Hepatocyte (in vitro differentiated cells): ENCODE measurements around the gene SCAMP5. TPM values are rescaled to one million over a fixed set of nuclear protein-coding genes. Genes with fewer than 3 reads are reported as not detected.

Experiments used
- DNase-seq: peaks from one replicate; pipeline ENCODE4 v3.0.0-alpha.2; 2016; ENCODE audit warnings: low spot score
- H2AFZ ChIP-seq: fragments of 200-600 bp; sonication (generic); 2 replicates; pipeline ENCODE4 v1.6.0; 2016; ENCODE audit warnings: antibody characterized with exemption, mild to moderate bottlenecking
- H3K27ac ChIP-seq: fragments of 200-600 bp; sonication (generic); 2 replicates; pipeline ENCODE4 v1.5.1; 2016; ENCODE audit warnings: mild to moderate bottlenecking
- H3K27me3 ChIP-seq: fragments of 200-600 bp; sonication (generic); 2 replicates; pipeline ENCODE4 v1.6.1; 2016
- H3K36me3 ChIP-seq: fragments of 200-600 bp; sonication (generic); replicated peaks from 2 replicates; pipeline ENCODE4 v1.5.1; 2016; ENCODE audit warnings: low read depth; ENCODE audit not compliant: insufficient read depth
- H3K4me1 ChIP-seq: fragments of 200-600 bp; sonication (generic); 2 replicates; pipeline ENCODE4 v1.5.1; 2016; ENCODE audit warnings: mild to moderate bottlenecking, moderate library complexity; ENCODE audit not compliant: insufficient read depth
- H3K4me2 ChIP-seq: fragments of 200-600 bp; sonication (generic); 2 replicates; pipeline ENCODE4 v1.6.0; 2016
- H3K4me3 ChIP-seq: fragments of 200-600 bp; sonication (generic); 2 replicates; pipeline ENCODE4 v1.5.1; 2016; ENCODE audit warnings: mild to moderate bottlenecking
- H3K79me2 ChIP-seq: fragments of 200-600 bp; sonication (generic); 2 replicates; pipeline ENCODE4 v1.6.0; 2017; ENCODE audit warnings: mild to moderate bottlenecking
- H3K9me2 ChIP-seq: fragments of 200-600 bp; sonication (generic); replicated peaks from 2 replicates; pipeline ENCODE4 v1.6.0; 2017; ENCODE audit warnings: mild to moderate bottlenecking; ENCODE audit not compliant: insufficient read depth
- H3K9me3 ChIP-seq: fragments of 200-600 bp; sonication (generic); 2 replicates; pipeline ENCODE4 v1.5.1; 2016; ENCODE audit warnings: low read depth, mild to moderate bottlenecking
- H4K20me1 ChIP-seq: fragments of 200-600 bp; sonication (generic); 2 replicates; pipeline ENCODE4 v1.6.0; 2016; ENCODE audit warnings: mild to moderate bottlenecking; ENCODE audit not compliant: insufficient read depth, poor library complexity, severe bottlenecking
- CTCF ChIP-seq: fragments of 200-600 bp; sonication (generic); IDR thresholded peaks from 2 replicates; pipeline ENCODE4 v1.5.1; 2016; ENCODE audit warnings: antibody characterized with exemption, mild to moderate bottlenecking; ENCODE audit not compliant: poor library complexity
- EZH2 ChIP-seq: fragments of 200-600 bp; sonication (generic); IDR thresholded peaks from 2 replicates; pipeline ENCODE4 v1.6.1; 2016; ENCODE audit warnings: antibody characterized with exemption, mild to moderate bottlenecking, borderline replicate concordance
- EZH2phosphoT487 ChIP-seq: fragments of 200-600 bp; sonication (generic); IDR thresholded peaks from one replicate; pipeline ENCODE4 v1.6.1; 2018; ENCODE audit warnings: antibody characterized with exemption, mild to moderate bottlenecking, low read depth, moderate library complexity; ENCODE audit not compliant: unreplicated experiment, severe bottlenecking
- WGBS: methylation state at CpG from one replicate; pipeline ENCODE4 v1.1.6; 2016; ENCODE audit warnings: low lambda C conversion rate; ENCODE audit errors: missing lambda C conversion rate; 5-methylcytosine and 5-hydroxymethylcytosine counted together
- polyA plus RNA-seq: library from polyadenylated mRNA; unstranded; fragments of >200 nt; fragmentation: Nextera tagmentation; extraction: Ambion mirVana; gene quantifications from 2 replicates; pipeline ENCODE4 v1.2.1, GENCODE V29; 2016
- total RNA-seq: library from RNA; depleted of rRNA; stranded (reverse); fragments of >200 nt; gene quantifications from 2 replicates; pipeline ENCODE4 v1.2.3, GENCODE V29; 2014

The SCAMP5 gene
- total and polyA plus RNA-seq, 2 experiments from 2014 or later = 10.6 to 18.8 TPM

GRCh38 chr15:75037685-75038084 lies 42.3 kb downstream of the SCAMP5 start:
- TF ChIP-seq CTCF (no peak), EZH2phosphoT487 (no peak), EZH2 (no peak)
- 90% methylated on average over 6 of the region's 6 CpGs for WGBS
- no peak for DNase-seq
- Histone ChIP-seq H3K4me2 (no peak overlapping the region), H3K4me3 (no peak overlapping the region), H2AFZ (no peak overlapping the region), H3K79me2 (peaks cover 35% of the 10 kb centered on the region), H3K27me3 (no peaks in the 10 kb centered on the region), H3K4me1 (peaks cover 26% of the 10 kb centered on the region), H3K9me3 (no peaks in the 10 kb centered on the region), H3K36me3 (no peaks in the 10 kb centered on the region), H3K27ac (no peak overlapping the region), H3K9me2 (no peaks in the 10 kb centered on the region), H4K20me1 (no peaks in the 10 kb centered on the region)

GRCh38 chr15:75038231-75038630 lies 42.9 kb downstream of the SCAMP5 start:
- Histone ChIP-seq H3K4me1 (peaks cover 32% of the 10 kb centered on the region), H3K4me3 (no peak overlapping the region), H4K20me1 (no peaks in the 10 kb centered on the region), H3K27me3 (no peaks in the 10 kb centered on the region), H2AFZ (no peak overlapping the region), H3K9me3 (no peaks in the 10 kb centered on the region), H3K36me3 (no peaks in the 10 kb centered on the region), H3K4me2 (no peak overlapping the region), H3K79me2 (peaks cover 32% of the 10 kb centered on the region), H3K27ac (no peak overlapping the region), H3K9me2 (no peaks in the 10 kb centered on the region)
- WGBS = 77% methylated on average over 3 of the region's 3 CpGs
- no peak for TF ChIP-seq EZH2phosphoT487
- no peak for TF ChIP-seq EZH2
- no peak for TF ChIP-seq CTCF
- DNase-seq = no peak

- H3K4me3 ChIP-seq = no peak overlapping the region
- peak; percentile 84 for DNase-seq
- H3K9me2 ChIP-seq = no peaks in the 10 kb centered on the region
- no peaks in the 10 kb centered on the region for H3K9me3 ChIP-seq
- H3K4me2 ChIP-seq = peak overlapping the region; percentile 22
- no peaks in the 10 kb centered on the region for H3K36me3 ChIP-seq
- WGBS = 69% methylated on average over 12 of the region's 12 CpGs
- peak overlapping the region; percentile 92 for H3K27ac ChIP-seq
- TF ChIP-seq EZH2phosphoT487 (no peak), CTCF (peak; percentile 50), EZH2 (no peak)
- no peaks in the 10 kb centered on the region for H3K27me3 ChIP-seq
- H4K20me1 ChIP-seq = no peaks in the 10 kb centered on the region
- peaks cover 48% of the 10 kb centered on the region for H3K4me1 ChIP-seq
- H3K79me2 ChIP-seq = peaks cover 27% of the 10 kb centered on the region
- H2AFZ ChIP-seq = no peak overlapping the region
These were observed 47.6 kb downstream of the SCAMP5 start for GRCh38 chr15:75042730-75043508.
